ENCODE data around the gene USP9X.
"Not testable (repeated sequence)": the region's sequence is repeated elsewhere in the genome, so short reads cannot be mapped to it uniquely, and the experiment has no call there.

The USP9X gene

DNA sequence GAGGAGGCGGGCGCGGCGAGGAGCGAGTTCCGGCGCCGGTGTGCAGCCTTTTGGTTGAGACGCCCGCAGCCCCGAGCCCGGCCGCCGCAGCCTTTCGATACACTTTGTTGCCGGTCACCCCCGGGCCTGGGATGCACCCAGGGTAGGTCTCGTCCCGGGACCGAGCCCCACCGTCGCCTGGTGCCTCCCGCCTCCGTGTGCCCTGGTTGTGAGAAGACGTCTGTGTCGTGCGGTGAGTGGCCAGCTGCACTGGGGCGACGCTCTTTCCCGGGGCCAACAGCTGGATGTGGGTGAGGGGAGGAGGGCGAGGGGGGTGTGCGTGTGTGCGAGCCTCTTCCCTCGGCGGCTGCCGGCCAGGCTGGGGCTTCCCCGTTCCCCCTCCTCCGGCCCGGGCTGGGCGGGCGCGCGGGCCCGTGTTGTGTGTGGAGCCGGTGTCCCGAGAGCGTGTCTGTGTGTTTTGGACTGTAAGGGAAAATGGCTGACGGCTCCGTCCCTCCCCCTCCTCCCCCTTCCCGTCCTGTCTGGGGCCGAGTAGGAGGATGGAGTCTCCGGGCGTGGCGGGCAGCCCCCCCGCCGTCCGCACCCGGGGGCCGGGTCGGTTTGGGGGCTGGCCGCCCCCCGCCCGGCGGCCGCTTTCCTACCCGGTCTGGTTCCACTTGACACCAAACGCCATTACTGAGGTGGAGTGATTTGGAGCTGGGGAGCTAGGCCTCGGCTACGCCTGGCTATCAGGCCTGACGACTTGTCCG is 807 bp downstream of the USP9X start:
- DNase-seq: peak; percentile 48

DNA sequence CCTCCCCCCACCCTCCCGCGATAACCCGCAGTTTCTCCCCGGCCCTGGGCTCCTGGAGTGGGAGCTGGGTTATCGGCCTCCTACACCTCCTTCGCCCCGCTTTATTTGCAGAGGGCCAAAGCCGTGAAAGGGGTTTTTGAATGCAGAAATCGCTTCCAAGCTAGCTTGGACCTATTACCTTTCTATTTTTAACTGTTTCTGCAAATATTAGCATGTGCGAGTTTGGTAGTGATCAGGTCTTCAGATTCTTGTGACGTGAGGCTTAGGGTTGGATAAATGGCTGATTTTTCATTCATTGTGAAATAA is 1.3 kb downstream of the USP9X start:
- no peak for DNase-seq

DNA sequence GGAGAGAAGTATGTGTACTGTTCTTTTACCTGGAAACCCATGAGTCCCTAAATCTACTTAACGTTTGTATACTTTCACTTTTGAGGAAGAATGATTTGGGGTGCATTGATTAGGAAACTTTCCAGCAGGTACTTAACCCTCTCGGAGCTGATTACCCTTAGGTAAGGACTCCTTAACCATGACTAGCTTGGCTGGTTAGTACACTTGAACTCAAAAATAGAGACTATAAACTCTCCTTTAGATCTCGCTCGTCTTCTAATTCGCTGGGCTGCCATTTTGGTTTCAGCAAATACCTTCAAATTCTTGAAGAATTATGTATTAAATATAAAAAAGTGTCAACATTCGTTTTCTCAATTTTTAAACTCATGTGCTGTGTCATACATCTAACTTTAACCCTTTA is 2.0 kb downstream of the USP9X start:
- no peak for DNase-seq

DNA sequence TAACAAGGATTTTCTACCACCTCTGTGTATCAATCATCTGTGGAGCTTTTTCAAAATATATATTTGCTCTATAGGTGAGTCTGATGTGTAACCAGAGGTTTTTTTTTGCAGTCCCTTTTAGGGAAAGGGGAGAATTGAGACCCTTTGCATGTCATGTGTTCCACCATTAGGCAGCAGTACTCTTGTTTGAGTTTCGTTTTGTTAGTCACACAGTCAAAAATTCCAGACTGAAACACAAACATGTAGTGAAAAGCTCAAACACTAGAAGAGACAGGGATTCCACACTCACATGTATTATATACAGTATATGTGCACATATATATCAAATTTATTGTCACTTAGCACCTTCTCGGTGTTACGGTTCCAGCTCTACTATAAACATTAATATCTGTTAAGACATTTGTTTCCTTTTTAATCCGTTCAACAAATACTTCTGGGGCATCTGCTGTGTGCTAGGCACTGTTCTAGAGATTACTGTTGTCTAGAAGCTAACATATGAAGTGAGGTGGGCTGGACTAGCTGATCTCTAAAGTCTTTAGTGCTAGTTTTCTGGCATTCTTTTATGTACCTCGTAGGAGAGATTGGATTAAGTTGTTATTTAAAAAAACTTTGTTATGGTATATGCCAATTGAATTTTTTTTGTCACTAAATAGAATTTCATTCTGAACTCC is 5.5 kb downstream of the USP9X start:
- DNase-seq: no peak

DNA sequence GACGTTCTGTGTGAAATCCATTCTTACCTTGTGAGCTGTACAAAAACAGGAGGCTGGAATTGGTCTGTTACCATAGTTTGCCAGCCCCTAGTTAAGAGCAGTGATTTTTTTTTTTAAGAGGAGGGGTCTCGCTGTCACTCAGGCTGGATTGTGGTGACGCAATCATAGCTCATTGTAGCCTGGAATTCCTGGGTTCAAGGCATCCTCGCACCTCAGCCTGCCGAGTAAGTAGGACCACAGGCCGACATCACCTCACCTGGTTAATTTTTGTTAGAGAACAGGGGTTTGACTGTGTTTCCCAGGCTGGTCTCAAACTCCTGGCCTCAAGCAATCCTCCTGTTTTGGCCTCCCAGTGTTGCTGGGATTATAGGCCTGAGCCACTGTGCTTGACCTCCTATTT is 7.5 kb downstream of the USP9X start:
- no peak for DNase-seq

DNA sequence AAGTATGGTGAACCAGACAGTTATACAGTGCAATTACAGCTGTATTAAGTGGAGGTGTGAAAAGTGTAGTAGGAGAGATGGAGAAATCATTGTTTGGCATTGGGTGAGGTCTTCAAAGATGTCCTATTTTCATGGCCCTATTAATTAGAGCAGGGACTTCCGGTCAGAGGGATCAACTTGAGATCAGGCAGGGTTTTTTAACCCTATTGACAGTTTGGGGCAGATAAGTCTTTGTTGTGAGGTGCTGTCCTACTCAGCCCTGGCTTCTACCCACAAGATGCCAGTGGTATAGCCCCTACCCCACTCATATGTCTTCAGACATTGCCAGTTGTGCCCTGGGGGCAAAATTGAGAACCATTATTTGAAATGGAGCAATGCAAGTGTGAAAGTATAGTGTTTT is 9.9 kb downstream of the USP9X start:
- DNase-seq: no peak

DNA sequence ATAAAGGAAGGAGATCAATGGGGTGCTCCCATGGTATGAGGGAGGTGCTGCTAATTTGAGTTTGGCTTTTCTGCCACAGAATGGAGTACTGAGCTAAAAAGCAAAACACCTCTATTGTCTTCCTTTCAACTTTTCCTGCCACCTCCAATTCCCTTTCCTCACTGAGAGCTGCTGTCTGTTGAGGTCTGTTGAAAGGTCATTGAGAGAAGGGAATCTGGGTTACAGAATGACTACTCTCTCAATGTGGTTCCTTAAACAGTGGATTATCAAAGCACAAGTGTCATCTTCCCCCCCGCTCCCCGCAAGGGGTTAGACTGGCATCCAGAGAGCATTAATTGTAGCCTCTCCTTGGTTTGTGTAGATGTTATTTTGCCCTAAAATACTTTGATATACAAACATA is 10.7 kb downstream of the USP9X start:
- DNase-seq: peak; percentile 72

DNA sequence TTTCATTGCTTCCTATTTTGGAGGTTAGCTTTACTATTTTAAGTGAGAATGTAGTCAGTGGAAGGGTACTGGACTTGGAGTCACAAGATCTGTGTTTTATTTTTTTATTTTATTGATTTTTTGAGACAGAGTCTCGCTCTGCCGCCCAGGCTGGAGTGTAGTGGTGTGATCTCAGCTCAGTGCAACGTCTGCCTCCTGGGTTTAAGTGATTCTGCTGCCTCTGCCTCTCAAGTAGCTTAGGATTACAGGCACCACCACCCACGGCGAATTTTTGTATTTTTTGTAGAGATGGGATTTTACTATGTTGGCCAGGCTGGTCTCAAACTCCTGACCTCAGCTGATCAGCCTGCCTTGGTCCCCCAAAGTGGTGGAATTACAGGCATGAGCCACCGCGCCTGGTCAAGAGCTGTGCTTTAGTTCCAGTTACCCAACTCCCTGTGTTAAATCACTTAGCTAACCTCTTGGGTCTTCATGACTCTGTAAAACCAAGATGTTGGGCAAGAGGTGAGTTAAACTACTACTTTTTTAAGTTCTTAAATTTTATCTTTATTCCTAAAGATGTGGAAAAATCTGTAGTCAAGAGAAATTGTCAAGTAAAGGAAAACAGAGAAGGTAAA is 11.2 kb downstream of the USP9X start:
- peak; percentile 72 for DNase-seq

DNA sequence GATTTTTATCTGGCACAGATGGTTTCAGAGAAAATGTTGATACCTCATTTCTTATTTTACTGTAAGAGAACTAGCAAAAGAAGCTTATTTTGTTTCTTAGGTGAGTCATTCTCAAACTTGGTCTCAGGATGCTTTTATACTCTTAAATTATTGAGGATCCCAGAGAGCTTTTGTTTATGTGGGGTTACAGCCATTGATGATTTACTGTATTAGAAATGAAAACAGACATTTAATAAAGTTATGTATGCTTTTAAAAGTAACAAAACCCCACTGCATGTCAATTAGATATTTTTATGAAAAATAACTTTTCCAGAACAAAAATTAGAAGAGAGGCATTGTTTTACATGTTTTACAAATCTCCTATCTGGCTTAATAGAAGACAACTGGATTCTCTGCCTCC is 12.1 kb downstream of the USP9X start:
- no peak for DNase-seq

DNA sequence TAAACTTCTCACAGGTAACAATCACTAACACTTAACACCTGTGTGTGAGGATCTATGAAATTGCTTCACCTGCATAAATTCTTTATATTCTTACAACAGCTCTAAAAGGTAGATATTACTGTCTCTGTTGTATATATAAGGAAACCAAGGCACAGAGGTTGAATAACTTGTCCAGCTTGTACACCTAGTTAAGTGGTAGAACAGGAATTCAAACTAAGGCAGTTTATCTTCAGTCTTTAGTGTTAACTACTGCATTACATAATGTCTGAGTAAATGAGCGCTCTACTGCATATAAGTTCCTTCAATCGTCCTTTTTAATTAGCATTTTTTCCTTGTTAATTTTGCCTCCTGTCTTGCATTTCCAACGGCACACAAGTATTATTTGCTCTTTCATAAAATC is 15.0 kb downstream of the USP9X start:
- DNase-seq: no peak

DNA sequence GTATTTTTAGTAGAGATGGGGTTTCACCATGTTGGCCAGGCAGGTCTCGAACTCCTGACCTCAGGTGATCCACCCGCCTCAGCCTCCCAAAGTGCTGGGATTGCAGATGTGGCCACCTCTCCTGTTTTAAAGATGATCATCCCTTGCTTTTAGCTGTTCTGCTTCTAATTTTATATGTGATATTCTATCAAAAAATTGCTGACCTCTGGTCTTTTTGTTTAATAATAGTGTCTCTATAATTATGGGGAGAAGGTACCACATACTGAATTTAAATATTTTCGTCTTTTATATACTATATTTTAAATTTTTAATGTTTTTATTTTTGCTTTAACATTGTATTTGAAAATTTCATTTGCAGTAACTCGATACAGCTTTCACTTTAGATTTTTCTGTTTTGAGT is 15.6 kb downstream of the USP9X start:
- DNase-seq: no peak

DNA sequence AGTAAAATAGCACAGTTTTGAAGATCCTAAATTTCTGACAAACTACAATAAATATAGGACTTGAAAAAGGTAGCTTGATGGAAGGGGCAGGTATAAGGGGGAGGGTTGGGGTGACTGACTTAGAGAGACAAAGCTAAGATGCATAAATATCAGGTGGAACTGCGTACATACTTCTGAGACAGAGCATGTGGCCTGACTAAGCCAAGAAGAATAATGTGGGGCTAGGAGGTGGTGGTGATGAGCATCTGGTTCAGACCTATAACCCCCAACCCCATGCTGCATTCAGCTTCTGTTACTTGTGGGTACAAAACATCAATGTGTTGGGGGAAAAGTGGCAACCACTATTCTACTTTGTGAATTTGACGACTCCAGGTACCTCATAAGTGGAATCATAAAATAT is 19.8 kb downstream of the USP9X start:
- no peak for DNase-seq

DNA sequence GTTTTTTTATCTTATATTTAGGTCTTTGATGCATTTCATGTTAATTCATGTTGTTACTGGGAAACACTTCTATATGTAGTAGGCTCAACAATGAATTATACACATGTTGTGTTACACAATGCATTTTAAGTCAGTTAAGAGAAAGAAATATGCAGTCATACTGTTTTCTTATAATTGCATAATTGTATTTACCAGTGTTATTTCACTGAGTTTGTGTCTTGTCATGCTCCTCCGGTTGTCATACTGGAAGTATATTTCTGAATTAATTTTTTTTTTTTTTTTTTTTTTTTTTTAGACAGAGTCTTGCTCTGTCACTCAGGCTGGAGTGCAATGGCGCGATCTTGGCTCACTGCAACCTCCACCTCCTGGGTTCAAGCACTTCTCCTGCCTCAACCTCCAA is 21.0 kb downstream of the USP9X start:
- not testable (repeated sequence) for DNase-seq

DNA sequence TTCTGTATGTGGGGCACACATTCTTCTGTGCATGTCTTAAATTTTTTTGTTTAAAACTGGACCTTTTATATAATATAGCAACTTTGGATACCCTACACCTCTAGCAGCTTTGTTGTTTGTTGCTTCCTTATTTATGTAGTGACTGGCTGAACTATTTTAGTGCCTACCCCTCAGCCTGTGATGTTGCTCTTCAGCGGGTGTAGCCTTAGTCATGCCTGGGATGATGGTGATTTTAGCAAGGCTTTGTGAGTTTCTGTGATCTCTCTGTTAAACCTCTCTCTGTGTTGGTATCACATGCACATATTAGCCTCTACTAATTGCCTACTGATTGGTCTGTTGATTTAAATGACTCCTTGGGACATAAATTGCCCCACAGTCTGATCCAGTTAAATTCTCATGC is 22.8 kb downstream of the USP9X start:
- no peak for DNase-seq

DNA sequence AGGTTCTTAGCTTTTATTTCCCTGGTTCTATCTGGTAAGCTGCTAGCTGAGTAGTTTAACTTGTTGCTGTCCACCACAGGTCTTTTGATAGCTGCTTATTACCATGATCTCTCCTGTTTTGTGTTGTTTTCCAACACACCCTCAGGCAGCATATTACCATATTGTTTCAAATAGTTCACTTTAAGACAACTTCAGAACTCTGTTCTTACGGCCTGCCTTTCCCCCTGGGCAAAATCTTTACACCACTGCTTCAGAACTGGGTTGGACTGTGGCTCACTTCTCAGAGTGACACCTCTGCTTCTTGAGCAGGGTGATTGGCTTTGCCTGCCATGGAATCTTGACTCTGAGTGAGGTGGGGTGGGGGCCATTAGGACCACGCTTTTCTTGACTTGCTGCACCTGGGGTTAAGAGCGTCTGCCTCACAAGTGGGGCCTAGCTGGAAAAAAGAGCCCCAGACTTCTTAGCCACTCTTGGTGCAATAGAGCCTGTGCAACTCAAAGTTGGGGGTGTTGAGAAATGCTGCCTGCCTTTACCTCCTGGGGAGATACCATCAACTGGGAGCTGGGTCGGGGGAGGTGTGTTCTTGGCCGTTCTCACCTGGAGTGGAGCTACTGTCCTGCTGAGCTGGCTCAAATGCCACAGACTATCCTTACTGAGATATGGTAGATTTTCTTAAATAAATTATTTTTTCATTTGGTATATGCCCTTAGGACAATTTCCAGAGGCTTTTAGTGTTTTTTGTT is 23.4 kb downstream of the USP9X start:
- DNase-seq: no peak

DNA sequence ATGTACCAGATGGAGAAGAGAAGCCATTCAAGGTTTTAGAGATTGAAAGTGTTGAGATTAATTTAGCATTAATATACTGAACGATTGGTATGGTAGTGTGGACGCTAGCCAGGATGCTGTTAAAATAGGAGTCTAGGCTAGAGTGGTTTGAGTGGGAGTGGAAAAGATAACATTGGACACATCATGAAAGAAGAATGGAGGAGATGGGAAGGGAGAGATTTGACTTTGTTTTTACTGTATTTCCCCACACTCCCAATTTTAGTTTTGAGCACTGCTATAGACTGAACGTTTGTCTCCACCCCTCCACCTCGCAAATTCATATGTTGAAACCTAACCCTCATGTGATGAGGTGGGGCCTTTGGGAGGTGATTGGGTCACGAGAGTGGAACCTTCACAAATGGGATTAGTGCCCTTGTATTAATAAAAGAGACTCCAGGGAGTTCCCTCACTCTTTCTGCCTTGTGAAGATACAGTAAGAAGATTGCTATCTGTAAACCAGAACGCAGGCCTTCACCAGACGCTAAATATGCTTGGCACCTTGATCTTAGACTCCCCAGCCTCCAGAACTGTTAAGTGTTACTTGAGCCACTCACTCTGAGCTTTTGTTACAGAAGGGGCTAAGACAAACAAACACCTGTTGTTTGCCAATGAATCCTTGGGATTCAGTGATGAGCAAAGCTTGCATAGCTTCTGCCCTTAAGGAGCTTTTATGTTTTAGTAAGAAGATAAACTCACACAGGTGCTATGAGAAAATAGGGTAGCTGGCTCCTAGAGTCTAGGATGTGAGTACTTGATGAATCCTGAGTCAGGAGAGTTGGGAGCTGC is 25.8 kb downstream of the USP9X start:
- DNase-seq: no peak

DNA sequence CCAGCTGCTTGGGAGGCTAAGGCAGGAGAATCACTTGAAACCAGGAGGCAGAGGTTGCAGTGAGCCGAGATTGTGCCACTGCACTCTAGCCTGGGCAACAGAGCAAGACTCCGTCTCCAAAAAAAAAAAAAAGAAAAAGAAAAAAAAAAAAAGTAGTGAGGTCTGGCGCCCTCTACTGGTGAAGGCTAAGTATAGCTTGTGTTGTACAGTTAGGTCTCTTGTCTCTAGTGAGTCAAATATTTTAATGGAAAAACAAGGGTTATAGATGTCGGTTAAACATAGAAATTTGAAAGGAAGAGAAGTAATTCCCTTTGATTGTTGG is 29.8 kb downstream of the USP9X start:
- peak; percentile 59 for DNase-seq

DNA sequence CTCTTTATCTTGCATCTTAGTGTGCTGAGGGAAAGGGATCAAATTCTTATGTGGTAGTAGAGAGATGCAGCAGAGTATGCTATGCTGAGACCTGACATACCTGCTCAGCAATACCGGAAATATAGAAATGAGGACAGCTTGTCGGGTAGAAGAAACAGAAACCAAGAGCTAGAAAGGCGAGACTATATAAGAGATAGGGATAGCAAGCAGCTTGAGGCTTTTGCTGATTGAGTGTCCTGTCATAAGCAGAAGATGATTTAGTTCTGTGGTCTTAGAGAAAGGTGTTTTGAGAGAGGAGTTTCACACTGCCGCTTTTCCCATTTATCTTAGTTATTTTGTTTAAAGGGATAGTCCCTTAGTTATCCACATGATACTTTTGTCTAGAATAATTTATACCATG is 31.7 kb downstream of the USP9X start:
- DNase-seq: no peak

DNA sequence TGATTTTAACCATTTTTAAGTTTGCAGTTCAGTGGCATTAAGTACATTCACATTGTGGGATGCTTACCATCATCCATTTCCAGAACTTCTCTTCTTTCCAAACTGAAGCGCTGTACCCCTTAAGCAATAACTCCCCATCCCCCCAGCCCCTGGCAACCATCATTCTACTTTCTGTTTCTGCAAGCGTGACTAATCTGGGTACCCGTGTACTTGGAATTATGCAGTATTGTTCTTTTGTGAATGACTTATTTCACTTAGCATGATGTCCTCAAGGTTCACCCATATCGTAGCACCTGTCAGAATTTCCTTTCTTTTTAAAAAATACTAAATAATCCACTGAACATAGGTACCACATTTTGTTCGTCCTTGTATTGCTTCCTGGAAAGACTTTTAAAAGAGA is 32.9 kb downstream of the USP9X start:
- DNase-seq: no peak

DNA sequence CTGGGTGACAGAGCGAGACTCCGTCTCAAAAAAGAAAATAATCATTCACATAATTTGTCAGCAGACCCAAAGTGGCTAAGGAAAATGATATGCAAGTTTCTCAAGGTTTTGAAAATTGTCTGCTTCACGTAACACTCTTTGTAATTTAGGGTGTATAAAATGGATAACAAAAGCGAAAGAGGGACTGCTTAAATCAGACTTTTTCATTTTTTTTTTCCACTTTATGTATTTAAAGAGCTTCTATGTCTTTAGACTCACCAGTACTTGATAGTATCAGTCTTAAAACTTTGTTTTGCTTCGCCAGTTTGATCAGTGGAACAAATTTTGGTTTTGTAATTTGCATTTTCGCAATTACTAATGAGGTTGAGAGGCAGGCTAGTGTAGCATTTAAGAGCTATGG is 34.6 kb downstream of the USP9X start:
- no peak for DNase-seq

DNA sequence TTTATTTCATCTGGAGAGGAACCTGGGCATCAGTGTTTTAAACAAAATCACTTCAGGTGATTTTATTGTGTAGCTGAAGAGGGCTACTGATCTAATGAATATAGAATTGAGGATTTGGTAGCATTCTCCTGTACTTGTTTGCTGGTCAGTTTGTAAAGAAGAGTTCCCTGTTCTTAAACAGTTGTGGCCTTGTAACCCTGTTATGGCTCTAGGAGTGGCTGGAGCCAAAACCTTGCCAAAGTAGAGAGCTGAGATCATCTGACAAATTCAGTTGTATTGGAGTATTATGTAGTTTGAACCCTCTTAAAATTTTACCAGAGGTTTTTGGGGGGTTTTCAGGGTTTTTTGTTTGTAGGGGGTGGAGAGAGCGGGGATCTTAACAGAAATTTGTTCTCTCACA is 36.5 kb downstream of the USP9X start:
- no peak for DNase-seq

DNA sequence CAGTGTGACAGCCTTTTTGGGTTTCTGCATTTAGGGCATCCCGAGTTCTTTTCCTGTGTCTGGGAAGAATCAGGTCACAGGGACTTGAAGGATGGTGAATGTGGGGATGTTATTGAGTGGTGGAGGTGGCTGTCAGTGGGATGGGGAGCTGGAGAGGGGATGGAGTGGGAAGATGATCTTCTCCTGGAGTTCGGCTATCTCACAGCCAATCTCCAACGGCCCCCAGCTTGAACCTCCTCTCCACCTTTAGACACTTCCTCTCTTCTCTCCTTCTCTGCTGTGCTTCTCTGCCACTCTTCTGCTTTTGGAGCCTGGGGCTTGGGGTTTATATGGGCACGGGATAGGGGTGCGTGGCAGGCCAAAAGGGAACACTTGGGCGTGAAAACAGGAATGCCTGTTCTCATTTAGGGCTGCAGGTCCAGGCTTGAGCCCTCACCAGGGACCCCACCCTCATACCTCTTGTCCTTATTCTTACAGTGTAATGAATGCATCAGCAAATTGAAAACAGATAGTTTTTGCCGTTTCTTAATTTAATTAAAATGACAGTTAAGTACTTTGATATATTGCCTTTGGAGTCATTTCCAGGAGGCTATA is 37.5 kb downstream of the USP9X start:
- no peak for DNase-seq

Measured in NCI-H2227 treated with DMSO at 0.1 percent for 48 hours (cell line).